ENCODE measurements around the gene COL28A1.

Gene COL28A1

GRCh38 chr7:7311001-7311400 lies 224.7 kb downstream of the COL28A1 start:
- no peak overlapping the region for H3K9ac ChIP-seq (ENCODE audit: low read depth, low read length)
- no peak overlapping the region for H3K27ac ChIP-seq (ENCODE audit: low read depth, low read length)
- no peak overlapping the region for H3K4me3 ChIP-seq (ENCODE audit: low read length)
- no peaks in the 10 kb centered on the region for H3K4me1 ChIP-seq (ENCODE audit: insufficient read depth, low read length)
- no peaks in the 10 kb centered on the region for H3K27me3 ChIP-seq (ENCODE audit: insufficient read depth, low read length)
- H3K36me3 ChIP-seq (ENCODE audit: insufficient read depth, low read length): no peaks in the 10 kb centered on the region
- 100% methylated on average over 1 of the region's 2 CpGs for WGBS
- no peaks in the 10 kb centered on the region for H3K9me3 ChIP-seq (ENCODE audit: insufficient read depth, low read depth, low read length)

GRCh38 chr7:7309203-7309602 lies 226.5 kb downstream of the COL28A1 start:
- WGBS: 100% methylated on average over 1 of the region's 1 CpG
- no peaks in the 10 kb centered on the region for H3K9me3 ChIP-seq (ENCODE audit: insufficient read depth, low read depth, low read length)
- no peak overlapping the region for H3K4me3 ChIP-seq (ENCODE audit: low read length)
- no peak overlapping the region for H3K27ac ChIP-seq (ENCODE audit: low read depth, low read length)
- no peaks in the 10 kb centered on the region for H3K36me3 ChIP-seq (ENCODE audit: insufficient read depth, low read length)
- no peak overlapping the region for H3K9ac ChIP-seq (ENCODE audit: low read depth, low read length)
- H3K27me3 ChIP-seq (ENCODE audit: insufficient read depth, low read length): no peaks in the 10 kb centered on the region
- H3K4me1 ChIP-seq (ENCODE audit: insufficient read depth, low read length): no peaks in the 10 kb centered on the region
